Stomach (tissue), 4 donors: ENCODE data around the gene SESTD1.

ENCODE experiments used
- CTCF ChIP-seq, 7 experiments: fragments of 450-650 bp in 4 of 7; fragments of 200-600 bp in 3 of 7; sonication (generic) in 3 of 7; IDR thresholded peaks; one replicate each; pipeline ENCODE4 v1.5.1; 2016 to 2019; ENCODE audit warnings: antibody characterized with exemption in 7 of 7, control low read depth in 2 of 7, mild to moderate bottlenecking in 1 of 7
- POLR2A ChIP-seq, 4 donors: fragments of 450-650 bp; IDR thresholded peaks; one replicate each; pipeline ENCODE4 v1.6.1; 2016; ENCODE audit warnings: antibody characterized with exemption in 4 of 4, control low read depth in 2 of 4, mild to moderate bottlenecking in 1 of 4, moderate library complexity in 1 of 4

- TF ChIP-seq CTCF (IDR thresholded peaks at IDR 0.05) = no peak
- no peak for TF ChIP-seq POLR2A (IDR thresholded peaks at IDR 0.05)
These were observed 62.8 kb downstream of the SESTD1 start for GRCh38 chr2:179201869-179202268.
